NT2/D1 (cell line): ENCODE data around the gene TATDN2.
"Not testable (repeated sequence)": the region's sequence is repeated elsewhere in the genome, so short reads cannot be mapped to it uniquely, and the experiment has no call there.

Experiments used
- DNase-seq: peaks from one replicate; pipeline ENCODE4 v3.0.0-alpha.2; 2011; ENCODE audit warnings: low read depth, low spot score
- H3K27me3 ChIP-seq: 2 replicates; pipeline ENCODE4 v1.6.0; 2011; ENCODE audit warnings: mild to moderate bottlenecking; ENCODE audit not compliant: insufficient read length, insufficient read depth
- H3K36me3 ChIP-seq: 2 replicates; pipeline ENCODE4 v1.6.1; 2011; ENCODE audit warnings: mild to moderate bottlenecking, low read length, mixed read lengths; ENCODE audit not compliant: insufficient read depth, insufficient read length
- H3K4me1 ChIP-seq: 2 replicates; pipeline ENCODE4 v1.5.1; 2011; ENCODE audit not compliant: insufficient read depth, insufficient read length
- H3K4me3 ChIP-seq: 2 replicates; pipeline ENCODE4 v1.5.1; 2011; ENCODE audit warnings: low read depth; ENCODE audit not compliant: insufficient read length
- H3K9ac ChIP-seq: 2 replicates; pipeline ENCODE4 v1.6.0; 2011; ENCODE audit warnings: low read depth; ENCODE audit not compliant: insufficient read length
- H3K9me3 ChIP-seq: 2 replicates; pipeline ENCODE4 v1.5.1; 2011; ENCODE audit warnings: mild to moderate bottlenecking, low read length; ENCODE audit not compliant: insufficient read depth
- SUZ12 ChIP-seq: IDR thresholded peaks from 2 replicates; pipeline ENCODE4 v1.6.1; 2011; ENCODE audit not compliant: insufficient read length, insufficient read depth; ENCODE audit errors: extremely low read depth
- YY1 ChIP-seq: IDR thresholded peaks from 2 replicates; pipeline ENCODE4 v1.6.1; 2011; ENCODE audit not compliant: insufficient read length, insufficient read depth
- ZNF274 ChIP-seq: IDR thresholded peaks from 2 replicates; pipeline ENCODE4 v1.6.1; 2011; ENCODE audit warnings: mild to moderate bottlenecking, low read depth, low read length

TATDN2 gene

GRCh38 chr3:10263646-10264363 lies 15.5 kb downstream of the TATDN2 start:
- Histone ChIP-seq H3K36me3 (peaks cover 55% of the 10 kb centered on the region), H3K9ac (peak overlapping the region; percentile 34), H3K27me3 (no peaks in the 10 kb centered on the region), H3K4me3 (no peak overlapping the region), H3K9me3 (no peaks in the 10 kb centered on the region), H3K4me1 (peaks cover 2% of the 10 kb centered on the region)
- TF ChIP-seq ZNF274 = no peak
- TF ChIP-seq SUZ12 = no peak
- no peak for TF ChIP-seq YY1
- DNase-seq = peak; percentile 18

GRCh38 chr3:10265833-10266232 lies 17.6 kb downstream of the TATDN2 start:
- no peak for DNase-seq
- Histone ChIP-seq H3K4me1 (peaks cover 2% of the 10 kb centered on the region), H3K36me3 (peaks cover 55% of the 10 kb centered on the region), H3K27me3 (no peaks in the 10 kb centered on the region), H3K9me3 (no peaks in the 10 kb centered on the region), H3K4me3 (no peak overlapping the region), H3K9ac (no peak overlapping the region)
- TF ChIP-seq ZNF274 (no peak), YY1 (no peak), SUZ12 (no peak)

GRCh38 chr3:10266936-10267335 lies 18.7 kb downstream of the TATDN2 start:
- not testable (repeated sequence) for H3K27me3 ChIP-seq, H3K9me3 ChIP-seq, H3K9ac ChIP-seq, DNase-seq, H3K4me1 ChIP-seq, H3K4me3 ChIP-seq
- peaks cover 59% of the 10 kb centered on the region for H3K36me3 ChIP-seq

GRCh38 chr3:10268116-10268515 lies 19.9 kb downstream of the TATDN2 start:
- H3K27me3 ChIP-seq = no peaks in the 10 kb centered on the region
- peaks cover 4% of the 10 kb centered on the region for H3K4me1 ChIP-seq
- DNase-seq = no peak
- TF ChIP-seq SUZ12 (no peak), YY1 (no peak), ZNF274 (no peak)
- H3K4me3 ChIP-seq = no peak overlapping the region
- peaks cover 65% of the 10 kb centered on the region for H3K36me3 ChIP-seq
- no peaks in the 10 kb centered on the region for H3K9me3 ChIP-seq
- H3K9ac ChIP-seq = no peak overlapping the region

- Histone ChIP-seq H3K9me3 (no peaks in the 10 kb centered on the region), H3K4me3 (no peak overlapping the region), H3K9ac (no peak overlapping the region), H3K27me3 (no peaks in the 10 kb centered on the region), H3K4me1 (peaks cover 4% of the 10 kb centered on the region), H3K36me3 (peaks cover 72% of the 10 kb centered on the region)
- no peak for DNase-seq
- TF ChIP-seq ZNF274 = no peak
- no peak for TF ChIP-seq SUZ12
These were observed 20.7 kb downstream of the TATDN2 start for GRCh38 chr3:10268930-10269329.

- Histone ChIP-seq H3K4me1 (peaks cover 2% of the 10 kb centered on the region), H3K36me3 (peaks cover 77% of the 10 kb centered on the region), H3K9ac (no peak overlapping the region), H3K27me3 (no peaks in the 10 kb centered on the region), H3K4me3 (no peak overlapping the region), H3K9me3 (no peaks in the 10 kb centered on the region)
- TF ChIP-seq SUZ12 (no peak), YY1 (no peak), ZNF274 (no peak)
- DNase-seq = no peak
These were observed 21.2 kb downstream of the TATDN2 start for GRCh38 chr3:10269443-10269842.

DNA sequence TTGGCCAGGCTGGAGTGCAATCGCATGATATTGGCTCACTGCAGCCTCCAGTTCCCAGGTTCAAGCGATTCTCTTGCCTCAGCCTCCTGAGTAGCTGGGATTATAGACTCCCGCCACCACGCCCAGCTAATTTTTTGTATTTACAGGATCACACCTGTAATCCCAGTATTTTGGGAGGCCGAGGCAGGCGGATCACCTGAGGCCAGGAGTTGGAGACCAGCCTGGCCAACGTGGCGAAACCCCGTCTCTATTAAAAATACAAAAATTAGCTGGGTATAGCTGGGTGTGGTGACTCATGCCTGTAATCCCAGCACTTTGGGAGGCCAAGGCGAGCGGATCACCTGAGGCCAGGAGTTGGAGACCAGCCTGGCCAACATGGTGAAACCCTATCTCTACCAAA lies 24.2 kb downstream of the TATDN2 start:
- not testable (repeated sequence) for H3K9me3 ChIP-seq, H3K27me3 ChIP-seq, H3K4me1 ChIP-seq, DNase-seq, H3K4me3 ChIP-seq, H3K9ac ChIP-seq
- peaks cover 82% of the 10 kb centered on the region for H3K36me3 ChIP-seq

- Histone ChIP-seq H3K27me3 (no peaks in the 10 kb centered on the region), H3K36me3 (peaks cover 87% of the 10 kb centered on the region), H3K4me1 (peaks cover 2% of the 10 kb centered on the region), H3K9ac (no peak overlapping the region), H3K4me3 (no peak overlapping the region), H3K9me3 (no peaks in the 10 kb centered on the region)
- TF ChIP-seq YY1 (no peak), SUZ12 (no peak), ZNF274 (no peak)
- no peak for DNase-seq
These were observed 24.7 kb downstream of the TATDN2 start for GRCh38 chr3:10272977-10273376.
